ENCODE data around the gene COL20A1. TPM values are rescaled to one million over a fixed set of nuclear protein-coding genes. Genes with fewer than 3 reads are reported as not detected.
"Not testable (repeated sequence)": the region's sequence is repeated elsewhere in the genome, so short reads cannot be mapped to it uniquely, and the experiment has no call there.

COL20A1 gene
- total RNA-seq, 6 experiments from 2014 or later, result not detected

DNA sequence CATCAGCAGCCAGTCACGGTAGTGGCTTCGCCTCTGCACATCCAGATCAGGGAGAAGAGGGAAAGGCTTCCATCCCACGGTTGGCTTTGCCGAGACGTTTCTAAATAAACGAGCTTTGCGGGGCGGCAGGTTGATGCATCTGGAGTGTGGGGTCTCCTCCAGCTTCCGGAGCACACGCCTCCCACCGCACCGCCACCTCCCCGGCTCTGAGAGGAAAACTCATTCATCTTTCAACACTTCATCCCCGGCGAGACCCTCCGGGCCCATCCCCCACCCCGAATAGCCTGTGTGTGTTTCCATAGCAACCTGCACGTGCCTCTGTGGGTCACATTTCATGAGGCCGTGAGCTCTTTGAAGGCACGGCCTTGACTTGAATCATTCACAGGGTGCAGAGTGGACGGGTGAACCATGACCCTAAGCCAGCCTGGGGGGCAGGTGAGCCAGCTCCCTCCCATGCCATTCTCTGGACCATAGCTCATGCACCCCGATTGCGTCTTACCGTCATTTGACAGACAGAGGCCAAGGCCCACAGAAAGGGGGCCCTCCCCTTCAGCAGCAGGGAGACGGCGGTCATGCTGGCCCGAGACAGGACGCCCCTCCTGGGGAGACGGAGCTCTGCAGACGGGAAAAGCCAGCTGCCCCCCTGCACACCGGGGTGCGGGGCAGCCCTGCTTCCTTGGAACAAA, 84.4 kb downstream of the COL20A1 start:
- Histone ChIP-seq H3K27me3 (no peaks in the 10 kb centered on the region), H3K4me3 (no peak overlapping the region), H3K36me3 (no peaks in the 10 kb centered on the region), H3K27ac (no peak overlapping the region), H3K4me1 (no peaks in the 10 kb centered on the region), H3K9me3 (no peaks in the 10 kb centered on the region)
- intact Hi-C loops (cut with DNase I), result no loop called here
- ATAC-seq, result no peak
- DNase-seq, result no peak
- no peak for TF ChIP-seq POLR2A (IDR thresholded peaks at IDR 0.05)
- TF ChIP-seq, protein P1, sequence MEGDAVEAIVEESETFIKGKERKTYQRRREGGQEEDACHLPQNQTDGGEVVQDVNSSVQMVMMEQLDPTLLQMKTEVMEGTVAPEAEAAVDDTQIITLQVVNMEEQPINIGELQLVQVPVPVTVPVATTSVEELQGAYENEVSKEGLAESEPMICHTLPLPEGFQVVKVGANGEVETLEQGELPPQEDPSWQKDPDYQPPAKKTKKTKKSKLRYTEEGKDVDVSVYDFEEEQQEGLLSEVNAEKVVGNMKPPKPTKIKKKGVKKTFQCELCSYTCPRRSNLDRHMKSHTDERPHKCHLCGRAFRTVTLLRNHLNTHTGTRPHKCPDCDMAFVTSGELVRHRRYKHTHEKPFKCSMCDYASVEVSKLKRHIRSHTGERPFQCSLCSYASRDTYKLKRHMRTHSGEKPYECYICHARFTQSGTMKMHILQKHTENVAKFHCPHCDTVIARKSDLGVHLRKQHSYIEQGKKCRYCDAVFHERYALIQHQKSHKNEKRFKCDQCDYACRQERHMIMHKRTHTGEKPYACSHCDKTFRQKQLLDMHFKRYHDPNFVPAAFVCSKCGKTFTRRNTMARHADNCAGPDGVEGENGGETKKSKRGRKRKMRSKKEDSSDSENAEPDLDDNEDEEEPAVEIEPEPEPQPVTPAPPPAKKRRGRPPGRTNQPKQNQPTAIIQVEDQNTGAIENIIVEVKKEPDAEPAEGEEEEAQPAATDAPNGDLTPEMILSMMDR (IDR thresholded peaks at IDR 0.05), result no peak
- WGBS (ENCODE audit: insufficient coverage, low coverage, low lambda C conversion rate, missing lambda C conversion rate), result 29% methylated on average over 10 of the region's 32 CpGs

- intact Hi-C loops (cut with DNase I), result no loop called here
- no peak for DNase-seq
- Histone ChIP-seq H3K27ac (no peak overlapping the region), H3K27me3 (no peaks in the 10 kb centered on the region), H3K4me1 (no peaks in the 10 kb centered on the region), H3K9me3 (no peaks in the 10 kb centered on the region), H3K36me3 (no peaks in the 10 kb centered on the region), H3K4me3 (no peak overlapping the region)
- 67% methylated on average over 3 of the region's 15 CpGs for WGBS (ENCODE audit: insufficient coverage, low coverage, low lambda C conversion rate, missing lambda C conversion rate)
- no peak for TF ChIP-seq POLR2A (IDR thresholded peaks at IDR 0.05)
- TF ChIP-seq, protein P1 (IDR thresholded peaks at IDR 0.05), result no peak
- ATAC-seq, result no peak
These were observed 85.0 kb downstream of the COL20A1 start for GRCh38 chr20:63377951-63378381.

GRCh38 chr20:63378626-63379025, 85.6 kb downstream of the COL20A1 start:
- no peak for TF ChIP-seq POLR2A (IDR thresholded peaks at IDR 0.05)
- TF ChIP-seq, protein P1 (IDR thresholded peaks at IDR 0.05), result no peak
- no peak overlapping the region for H3K27ac ChIP-seq
- H3K4me1 ChIP-seq, result no peaks in the 10 kb centered on the region
- no peak overlapping the region for H3K4me3 ChIP-seq
- no peaks in the 10 kb centered on the region for H3K27me3 ChIP-seq
- no peaks in the 10 kb centered on the region for H3K36me3 ChIP-seq
- intact Hi-C loops (cut with DNase I), result no loop called here
- ATAC-seq (no peak), DNase-seq (no peak)
- no peaks in the 10 kb centered on the region for H3K9me3 ChIP-seq
- WGBS (ENCODE audit: insufficient coverage, low coverage, low lambda C conversion rate, missing lambda C conversion rate), result 26% methylated on average over 6 of the region's 12 CpGs

DNA sequence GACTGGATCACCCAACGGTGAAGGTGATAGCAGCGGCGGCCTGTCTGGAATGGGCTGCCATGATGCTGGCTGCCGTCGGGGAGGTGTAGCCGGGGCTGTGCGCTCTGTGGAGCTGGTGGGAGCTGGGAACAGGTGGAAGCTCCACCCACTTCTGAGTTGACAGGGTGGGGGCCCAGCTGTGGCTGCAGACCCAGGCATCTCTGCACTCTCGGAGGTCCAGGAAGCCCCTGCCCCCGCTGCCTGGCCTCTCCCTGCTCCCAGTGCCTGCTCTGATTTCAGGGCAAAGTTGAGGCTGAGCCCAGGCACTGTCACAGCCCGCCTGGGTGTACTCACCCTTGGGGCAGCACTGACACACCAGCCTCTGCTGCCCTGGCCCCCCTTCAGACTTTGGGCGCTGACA, 86.3 kb downstream of the COL20A1 start:
- ATAC-seq, result no peak

DNA sequence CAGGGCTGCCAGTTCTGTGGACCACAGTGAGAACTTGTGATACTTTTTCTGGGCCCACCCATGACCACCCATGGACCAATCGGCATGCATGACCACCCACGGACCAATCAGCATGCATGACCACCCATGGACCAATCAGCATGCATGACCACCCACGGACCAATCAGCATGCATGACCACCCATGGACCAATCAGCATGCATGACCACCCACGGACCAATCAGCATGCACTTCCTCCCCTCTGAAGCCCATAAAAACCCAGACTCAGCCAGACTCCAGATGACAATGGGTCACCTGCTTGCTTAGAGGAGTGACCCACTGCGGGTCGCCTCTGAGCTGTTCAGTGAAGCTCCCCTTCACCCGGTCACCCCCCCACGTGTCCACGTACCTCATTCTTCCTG, 86.9 kb downstream of the COL20A1 start:
- H3K36me3 ChIP-seq, H3K27me3 ChIP-seq: not testable (repeated sequence)

More for the DNA sequence above, 86.3 kb downstream of the COL20A1 start:
- Histone ChIP-seq H3K27ac (no peak overlapping the region), H3K9me3 (no peaks in the 10 kb centered on the region), H3K4me1 (no peaks in the 10 kb centered on the region), H3K36me3 (no peaks in the 10 kb centered on the region), H3K4me3 (no peak overlapping the region), H3K27me3 (no peaks in the 10 kb centered on the region)
- DNase-seq, result no peak
- intact Hi-C loops (cut with DNase I), result no loop called here
- 56% methylated on average over 3 of the region's 11 CpGs for WGBS (ENCODE audit: insufficient coverage, low coverage, low lambda C conversion rate, missing lambda C conversion rate)
- TF ChIP-seq, protein P1 (IDR thresholded peaks at IDR 0.05), result no peak
- TF ChIP-seq POLR2A (IDR thresholded peaks at IDR 0.05), result no peak

More for the DNA sequence above, 86.9 kb downstream of the COL20A1 start:
- H3K9me3 ChIP-seq, H3K4me3 ChIP-seq, DNase-seq, H3K4me1 ChIP-seq, H3K27ac ChIP-seq, ATAC-seq: not testable (repeated sequence)
- WGBS (ENCODE audit: insufficient coverage, low coverage, low lambda C conversion rate, missing lambda C conversion rate), result 67% methylated on average over 4 of the region's 9 CpGs
- intact Hi-C loops (cut with DNase I), result loop anchor here (5.0 kb wide), 2 partner anchors 68 to 73 kb away; no protein-coding TSS in a partner anchor

All from right lobe of liver (tissue), 6 donors.